Mucosa of rectum (tissue), 2 donors: ENCODE data around the gene FAM25C.
"Not testable (repeated sequence)": the region's sequence is repeated elsewhere in the genome, so short reads cannot be mapped to it uniquely, and the experiment has no call there.

Experiments used
- H3K27ac ChIP-seq, 2 donors: one replicate each; pipeline ENCODE4 v1.7.0; 2013; ENCODE audit warnings: inconsistent platforms in 2 of 2, low read depth in 2 of 2, low read length in 2 of 2
- H3K27me3 ChIP-seq, 2 donors: one replicate each; pipeline ENCODE4 v1.7.0; 2013; ENCODE audit warnings: low read length in 2 of 2; ENCODE audit not compliant: control insufficient read depth in 2 of 2, insufficient read depth in 2 of 2
- H3K36me3 ChIP-seq, 2 donors: one replicate each; pipeline ENCODE4 v1.7.0; 2013; ENCODE audit warnings: low read length in 2 of 2; ENCODE audit not compliant: control insufficient read depth in 2 of 2, insufficient read depth in 2 of 2
- H3K4me1 ChIP-seq, 2 donors: one replicate each; pipeline ENCODE4 v1.7.0; 2013; ENCODE audit warnings: low read length in 2 of 2, mild to moderate bottlenecking in 1 of 2; ENCODE audit not compliant: control insufficient read depth in 2 of 2, insufficient read depth in 2 of 2
- H3K4me3 ChIP-seq, 2 donors: one replicate each; pipeline ENCODE4 v1.7.0; 2013; ENCODE audit warnings: low read length in 2 of 2
- H3K9ac ChIP-seq, 2 donors: one replicate each; pipeline ENCODE4 v1.7.0; 2013; ENCODE audit warnings: low read length in 2 of 2, low read depth in 1 of 2, mild to moderate bottlenecking in 1 of 2
- H3K9me3 ChIP-seq, 2 donors: one replicate each; pipeline ENCODE4 v1.7.0; 2013; ENCODE audit warnings: low read length in 2 of 2; ENCODE audit not compliant: control insufficient read depth in 2 of 2
- donor health status: healthy.
- donor health status: Normal muscosa, but diverticular disease.

FAM25C gene

DNA sequence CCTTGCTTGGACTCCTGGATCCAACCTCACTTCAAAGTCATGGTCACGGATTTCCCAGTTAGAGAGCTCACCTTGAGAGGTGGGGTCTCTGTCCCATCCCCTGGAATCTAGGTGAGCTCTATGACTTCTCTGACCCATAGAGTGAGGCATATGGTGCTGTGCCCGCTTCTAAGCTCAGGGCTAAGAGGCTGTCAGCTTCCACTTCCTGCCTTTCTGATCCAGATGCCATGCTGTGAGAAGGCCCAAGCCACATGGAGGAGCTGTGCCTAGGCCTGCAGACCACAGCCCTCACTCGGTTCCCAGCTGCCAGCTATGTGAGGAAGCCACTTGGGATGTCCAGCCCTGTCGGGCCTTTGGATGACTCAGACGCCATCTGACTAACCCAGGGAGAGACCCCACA is 39.9 kb downstream of the FAM25C start:
- not testable (repeated sequence) for H3K9me3 ChIP-seq, H3K27ac ChIP-seq, H3K4me3 ChIP-seq, H3K36me3 ChIP-seq, H3K27me3 ChIP-seq, H3K9ac ChIP-seq, H3K4me1 ChIP-seq

DNA sequence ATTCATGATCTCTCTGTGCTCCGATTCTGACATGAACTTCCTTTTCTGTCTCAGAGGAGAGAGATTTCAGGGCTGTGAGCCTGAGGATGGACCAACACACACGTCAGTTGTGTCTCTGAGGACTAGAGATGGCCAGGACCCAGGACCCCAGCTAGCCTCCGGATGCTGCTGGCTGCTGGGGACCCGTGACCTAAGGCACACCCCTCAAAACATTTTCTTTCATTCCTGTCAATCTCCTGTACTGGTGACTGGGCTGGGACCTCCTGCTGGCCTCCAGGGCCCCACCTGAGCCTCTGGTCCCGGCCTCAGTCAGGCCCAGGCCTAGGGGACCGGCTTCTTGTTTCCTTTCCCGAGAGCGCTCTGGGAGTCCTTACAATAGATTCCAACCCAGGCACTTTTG is 42.4 kb downstream of the FAM25C start:
- H3K27me3 ChIP-seq, H3K4me3 ChIP-seq, H3K36me3 ChIP-seq, H3K9me3 ChIP-seq, H3K4me1 ChIP-seq, H3K9ac ChIP-seq, H3K27ac ChIP-seq: not testable (repeated sequence)

GRCh38 chr10:47947424-47947823 is 52.2 kb downstream of the FAM25C start:
- not testable (repeated sequence) for H3K27ac ChIP-seq, H3K36me3 ChIP-seq, H3K9ac ChIP-seq, H3K4me3 ChIP-seq, H3K27me3 ChIP-seq, H3K4me1 ChIP-seq, H3K9me3 ChIP-seq
